Loucy (cell line): ENCODE measurements around the gene FMN1.

Experiments used
- CTCF ChIP-seq: fragments of 200-600 bp; sonication (generic); conservative IDR thresholded peaks from 2 replicates; pipeline ENCODE4 v1.5.1; 2014; ENCODE audit warnings: mild to moderate bottlenecking, antibody characterized with exemption, low read length
- EZH2phosphoT487 ChIP-seq: fragments of 200-600 bp; IDR thresholded peaks from 2 replicates; pipeline ENCODE4 v1.6.1; 2018; ENCODE audit warnings: antibody characterized with exemption, mild to moderate bottlenecking, moderate library complexity, borderline replicate concordance

DNA sequence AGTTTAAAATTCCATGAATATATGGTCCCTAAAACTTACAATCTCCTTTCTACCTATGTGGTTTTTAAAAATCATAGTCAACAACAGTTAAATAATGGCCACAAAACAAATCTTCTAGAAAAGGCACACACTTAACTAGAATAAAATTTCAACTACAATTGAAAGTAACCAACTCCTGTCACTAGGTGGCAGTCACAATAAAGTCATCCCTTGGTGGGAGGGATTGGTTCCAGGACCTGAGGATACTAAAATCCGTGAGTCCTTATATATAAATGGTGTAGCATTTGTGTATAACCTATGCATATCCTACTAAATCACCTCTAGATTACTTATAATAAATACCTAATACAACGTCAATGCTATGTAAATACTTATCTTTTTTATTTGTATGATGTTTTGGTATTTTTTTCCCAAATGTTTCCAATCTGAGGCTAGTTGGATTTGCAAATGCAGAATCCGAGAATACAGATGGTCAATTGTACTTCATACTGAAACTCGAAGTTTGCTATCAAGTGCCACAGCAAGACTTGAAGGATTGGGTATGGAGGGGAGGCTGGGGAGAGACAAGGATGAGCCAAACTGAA is 172.6 kb downstream of the FMN1 start:
- TF ChIP-seq CTCF (peak; percentile 84), EZH2phosphoT487 (no peak)
